Activated CD8-positive, alpha-beta memory T cell treated with anti-CD3 and anti-CD28 coated beads, Interleukin-2, amount 10 ng/mL, durations not matched to agents 7 days and 5 days (primary cell): ENCODE results near the gene VPS8. TPM values are rescaled to one million over a fixed set of nuclear protein-coding genes. Genes with fewer than 3 reads are reported as not detected.

Experiments used
- ATAC-seq: fragments of 150-1000 bp; cut with Tn5 transposase; one replicate; pipeline ENCODE4 v1.10.0; 2021; ENCODE audit warnings: moderate library complexity
- CTCF ChIA-PET: fragments of 350-600 bp; sonication (Branson Sonifier 250); formaldehyde crosslinking; loops from one replicate; lab custom pipeline; 2021; ENCODE audit warnings: antibody characterized with exemption; lab: Charles Lee
- DNase-seq: peaks from one replicate; pipeline ENCODE4 v3.0.0-alpha.2; 2020
- H3K27ac Mint-ChIP-seq: one replicate; pipeline ENCODE4 v1.8.0; 2021; ENCODE audit warnings: mild to moderate bottlenecking, mixed read lengths
- H3K27me3 Mint-ChIP-seq: one replicate; pipeline ENCODE4 v1.8.0; 2021; ENCODE audit warnings: mixed read lengths
- H3K36me3 Mint-ChIP-seq: one replicate; pipeline ENCODE4 v1.8.0; 2021; ENCODE audit warnings: mild to moderate bottlenecking, mixed read lengths
- H3K4me1 Mint-ChIP-seq: one replicate; pipeline ENCODE4 v1.8.0; 2021; ENCODE audit warnings: mixed read lengths
- H3K4me3 Mint-ChIP-seq: one replicate; pipeline ENCODE4 v1.8.0; 2021; ENCODE audit warnings: mild to moderate bottlenecking, moderate library complexity, mixed read lengths
- H3K9me3 Mint-ChIP-seq: one replicate; pipeline ENCODE4 v1.8.0; 2022; ENCODE audit warnings: low read depth, mixed read lengths
- total RNA-seq, 2 experiments: library from RNA; stranded (reverse); gene quantifications; one replicate each; pipeline ENCODE4 v1.2.3, GENCODE V29; 2021

The VPS8 gene
- total RNA-seq, 2 experiments from 2014 or later = 43.2 to 71.7 TPM

GRCh38 chr3:184807549-184807948 lies 4.4 kb upstream of the VPS8 start:
- Mint-ChIP-seq H3K27me3 (peaks cover 3% of the 10 kb centered on the region), H3K4me3 (no peak overlapping the region), H3K36me3 (peaks cover 3% of the 10 kb centered on the region), H3K4me1 (peaks cover 23% of the 10 kb centered on the region), H3K9me3 (no peaks in the 10 kb centered on the region), H3K27ac (no peak overlapping the region)
- CTCF ChIA-PET = interaction anchor here (1.3 to 1.7 kb wide), 2 partner anchors 16 to 246 kb away, joined by 6 to 8 read pairs; partner anchors contain the start of gene EPHB3
- ATAC-seq (no peak), DNase-seq (no peak)

- Mint-ChIP-seq H3K36me3 (peaks cover 3% of the 10 kb centered on the region), H3K4me3 (no peak overlapping the region), H3K9me3 (no peaks in the 10 kb centered on the region), H3K4me1 (peaks cover 26% of the 10 kb centered on the region), H3K27me3 (peaks cover 3% of the 10 kb centered on the region), H3K27ac (no peak overlapping the region)
- DNase-seq (no peak), ATAC-seq (no peak)
- CTCF ChIA-PET = interaction anchor here (1.3 to 1.7 kb wide), 2 partner anchors 15 to 247 kb away, joined by 6 to 8 read pairs; partner anchors contain the start of gene EPHB3
These were observed 3.9 kb upstream of the VPS8 start for GRCh38 chr3:184808021-184808420.

GRCh38 chr3:184810146-184810545 lies 1.8 kb upstream of the VPS8 start:
- Mint-ChIP-seq H3K36me3 (peaks cover 5% of the 10 kb centered on the region), H3K4me3 (no peak overlapping the region), H3K27ac (peak overlapping the region; percentile 13), H3K9me3 (no peaks in the 10 kb centered on the region), H3K27me3 (peaks cover 3% of the 10 kb centered on the region), H3K4me1 (peaks cover 42% of the 10 kb centered on the region)
- no peak for DNase-seq
- CTCF ChIA-PET = interaction anchor here (0.7 kb wide), 1 partner anchor 249 kb away, joined by 3 read pairs; no protein-coding TSS in a partner anchor
- ATAC-seq = no peak

- peak overlapping the region; percentile 95 for H3K27ac Mint-ChIP-seq
- H3K4me1 Mint-ChIP-seq = peaks cover 49% of the 10 kb centered on the region
- H3K4me3 Mint-ChIP-seq = peak overlapping the region; percentile 1
- H3K27me3 Mint-ChIP-seq = peaks cover 3% of the 10 kb centered on the region
- DNase-seq (peak; percentile 60), ATAC-seq (peak; percentile 22)
- peaks cover 7% of the 10 kb centered on the region for H3K36me3 Mint-ChIP-seq
- H3K9me3 Mint-ChIP-seq = no peaks in the 10 kb centered on the region
- CTCF ChIA-PET = interaction anchor here (1.4 to 2.3 kb wide), 2 partner anchors 8 to 12 kb away, joined by 3 to 9 read pairs; no protein-coding TSS in a partner anchor
These were observed 932 bp upstream of the VPS8 start for GRCh38 chr3:184811034-184811433.

GRCh38 chr3:184811663-184811998 lies 335 bp upstream of the VPS8 start:
- ATAC-seq = no peak
- H3K4me3 Mint-ChIP-seq = peak overlapping the region; percentile 92
- CTCF ChIA-PET = interaction anchor here (0.7 to 2.3 kb wide), 6 partner anchors 8 to 251 kb away, joined by 3 to 9 read pairs (median 4); partner anchors contain the start of gene EPHB3
- H3K27ac Mint-ChIP-seq = peak overlapping the region; percentile 95
- peaks cover 13% of the 10 kb centered on the region for H3K36me3 Mint-ChIP-seq
- peaks cover 51% of the 10 kb centered on the region for H3K4me1 Mint-ChIP-seq
- H3K27me3 Mint-ChIP-seq = peaks cover 3% of the 10 kb centered on the region
- no peaks in the 10 kb centered on the region for H3K9me3 Mint-ChIP-seq
- no peak for DNase-seq

- CTCF ChIA-PET = interaction anchor here (0.9 to 2.3 kb wide), 5 partner anchors 9 to 252 kb away, joined by 3 to 9 read pairs (median 7); partner anchors contain the start of gene EPHB3
- Mint-ChIP-seq H3K9me3 (no peaks in the 10 kb centered on the region), H3K27ac (peak overlapping the region; percentile 95), H3K4me1 (peaks cover 55% of the 10 kb centered on the region), H3K36me3 (peaks cover 20% of the 10 kb centered on the region), H3K27me3 (peaks cover 3% of the 10 kb centered on the region), H3K4me3 (peak overlapping the region; percentile 92)
- peak; percentile 18 for ATAC-seq
- DNase-seq = peak; percentile 53
These were observed 686 bp downstream of the VPS8 start for GRCh38 chr3:184812662-184813042.

GRCh38 chr3:184813357-184813756 lies 1.4 kb downstream of the VPS8 start:
- Mint-ChIP-seq H3K4me3 (peak overlapping the region; percentile 92), H3K4me1 (peaks cover 55% of the 10 kb centered on the region), H3K36me3 (peaks cover 24% of the 10 kb centered on the region), H3K27me3 (peaks cover 3% of the 10 kb centered on the region), H3K9me3 (no peaks in the 10 kb centered on the region), H3K27ac (no peak overlapping the region)
- DNase-seq (no peak), ATAC-seq (no peak)
- CTCF ChIA-PET = interaction anchor here (1.8 to 2.5 kb wide), 2 partner anchors 9 to 11 kb away, joined by 7 to 19 read pairs; no protein-coding TSS in a partner anchor

GRCh38 chr3:184814214-184814613 lies 2.2 kb downstream of the VPS8 start:
- H3K9me3 Mint-ChIP-seq = no peaks in the 10 kb centered on the region

GRCh38 chr3:184815046-184815930 lies 3.3 kb downstream of the VPS8 start:
- Mint-ChIP-seq H3K4me3 (no peak overlapping the region), H3K27ac (peak overlapping the region; percentile 57), H3K27me3 (peaks cover 3% of the 10 kb centered on the region), H3K36me3 (peaks cover 29% of the 10 kb centered on the region), H3K9me3 (no peaks in the 10 kb centered on the region), H3K4me1 (peaks cover 50% of the 10 kb centered on the region)
- ATAC-seq (no peak), DNase-seq (no peak)
- CTCF ChIA-PET = interaction anchor here (1.6 to 2.5 kb wide), 2 partner anchors 11 to 21 kb away, joined by 5 to 19 read pairs; no protein-coding TSS in a partner anchor

More at GRCh38 chr3:184814214-184814613, 2.2 kb downstream of the VPS8 start:
- peaks cover 53% of the 10 kb centered on the region for H3K4me1 Mint-ChIP-seq
- peaks cover 24% of the 10 kb centered on the region for H3K36me3 Mint-ChIP-seq
- H3K27ac Mint-ChIP-seq = peak overlapping the region; percentile 81
- peaks cover 3% of the 10 kb centered on the region for H3K27me3 Mint-ChIP-seq
- H3K4me3 Mint-ChIP-seq = peak overlapping the region; percentile 92
- ATAC-seq = peak; percentile 8
- DNase-seq = no peak
- CTCF ChIA-PET = interaction anchor here (1.8 to 2.5 kb wide), 2 partner anchors 10 kb away, joined by 7 to 19 read pairs; no protein-coding TSS in a partner anchor

- H3K9me3 Mint-ChIP-seq = no peaks in the 10 kb centered on the region
- H3K36me3 Mint-ChIP-seq = peaks cover 30% of the 10 kb centered on the region
- DNase-seq = no peak
- no peak overlapping the region for H3K27ac Mint-ChIP-seq
- CTCF ChIA-PET = interaction anchor here (0.5 to 2.3 kb wide), 3 partner anchors 9 to 599 kb away, joined by 3 to 12 read pairs (median 3); no protein-coding TSS in a partner anchor
- ATAC-seq = no peak
- peaks cover 3% of the 10 kb centered on the region for H3K27me3 Mint-ChIP-seq
- H3K4me1 Mint-ChIP-seq = peaks cover 37% of the 10 kb centered on the region
- no peak overlapping the region for H3K4me3 Mint-ChIP-seq
These were observed 4.6 kb downstream of the VPS8 start for GRCh38 chr3:184816614-184817013.

GRCh38 chr3:184820525-184820924 lies 8.6 kb downstream of the VPS8 start:
- Mint-ChIP-seq H3K4me1 (peaks cover 10% of the 10 kb centered on the region), H3K9me3 (no peaks in the 10 kb centered on the region), H3K36me3 (peaks cover 32% of the 10 kb centered on the region), H3K27me3 (no peaks in the 10 kb centered on the region), H3K4me3 (no peak overlapping the region), H3K27ac (no peak overlapping the region)
- DNase-seq (no peak), ATAC-seq (no peak)
- CTCF ChIA-PET = interaction anchor here (1.0 kb wide), 1 partner anchor 260 kb away, joined by 3 read pairs; no protein-coding TSS in a partner anchor

- no peak overlapping the region for H3K4me3 Mint-ChIP-seq
- H3K27me3 Mint-ChIP-seq = no peaks in the 10 kb centered on the region
- H3K4me1 Mint-ChIP-seq = peaks cover 6% of the 10 kb centered on the region
- H3K36me3 Mint-ChIP-seq = peaks cover 32% of the 10 kb centered on the region
- no peak for ATAC-seq
- no peaks in the 10 kb centered on the region for H3K9me3 Mint-ChIP-seq
- CTCF ChIA-PET = interaction anchor here (1.0 kb wide), 1 partner anchor 260 kb away, joined by 3 read pairs; no protein-coding TSS in a partner anchor
- H3K27ac Mint-ChIP-seq = no peak overlapping the region
- DNase-seq = no peak
These were observed 9.1 kb downstream of the VPS8 start for GRCh38 chr3:184821034-184821433.

GRCh38 chr3:184822081-184822480 lies 10.1 kb downstream of the VPS8 start:
- H3K4me3 Mint-ChIP-seq = no peak overlapping the region
- peaks cover 24% of the 10 kb centered on the region for H3K36me3 Mint-ChIP-seq
- peaks cover 2% of the 10 kb centered on the region for H3K4me1 Mint-ChIP-seq
- CTCF ChIA-PET = no interaction called here
- no peaks in the 10 kb centered on the region for H3K27me3 Mint-ChIP-seq
- DNase-seq = no peak
- no peaks in the 10 kb centered on the region for H3K9me3 Mint-ChIP-seq
- no peak overlapping the region for H3K27ac Mint-ChIP-seq
- no peak for ATAC-seq
